ENCODE results near the gene IFNB1. TPM values are rescaled to one million over a fixed set of nuclear protein-coding genes. Genes with fewer than 3 reads are reported as not detected.

The IFNB1 gene
- total RNA-seq, 1 experiment from 2014 or later = not detected

DNA sequence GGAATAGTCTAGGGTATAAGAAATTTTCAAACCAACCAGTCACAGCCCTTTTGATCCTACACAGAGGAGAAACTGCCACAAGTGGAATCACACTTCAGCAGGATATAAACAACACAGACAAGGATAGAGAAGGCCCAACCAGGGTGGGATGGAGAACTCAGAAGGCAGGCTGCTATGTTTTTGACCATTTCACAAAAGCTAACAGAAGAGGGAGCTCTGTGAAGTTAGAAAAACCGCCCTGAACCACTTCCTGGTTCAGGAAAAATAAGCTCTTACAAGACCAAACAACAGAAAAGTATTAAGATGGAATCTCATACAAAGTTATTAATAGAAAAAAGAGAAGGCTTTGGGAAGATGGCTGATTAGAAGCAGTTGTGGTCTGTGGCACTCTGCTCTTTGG is 960 bp upstream of the IFNB1 start:
- Histone ChIP-seq H2BK120ac (ENCODE audit: low read depth, low read length, poor library complexity, severe bottlenecking) (no peak overlapping the region), H2BK15ac (ENCODE audit: low read depth, low read length) (no peak overlapping the region), H3K9me3 (ENCODE audit: control insufficient read depth, low read depth, low read length) (no peaks in the 10 kb centered on the region), H3K14ac (ENCODE audit: insufficient read depth, low read length) (no peak overlapping the region), H3K56ac (ENCODE audit: insufficient read length, low read depth, low read length) (no peak overlapping the region), H2AK5ac (ENCODE audit: insufficient read length, low read length) (no peak overlapping the region), H3K9ac (ENCODE audit: extremely low read depth, insufficient read length, low read length) (no peak overlapping the region), H3K23ac (ENCODE audit: insufficient read length, low read depth, low read length) (no peak overlapping the region), H3K4ac (ENCODE audit: low read depth, low read length) (no peak overlapping the region), H3K79me2 (ENCODE audit: insufficient read depth, low read length) (no peaks in the 10 kb centered on the region), H4K91ac (ENCODE audit: insufficient read length, low read depth, low read length) (no peak overlapping the region), H3K23me2 (ENCODE audit: insufficient read length, low read depth, low read length, poor library complexity, severe bottlenecking) (no peaks in the 10 kb centered on the region), H2BK12ac (ENCODE audit: insufficient read length, low read depth, low read length) (no peak overlapping the region), H3K4me2 (ENCODE audit: insufficient read depth, insufficient read length, low read length) (no peak overlapping the region), H4K5ac (ENCODE audit: insufficient read length, low read depth, low read length) (no peak overlapping the region), H3K4me1 (ENCODE audit: insufficient read depth, low read length) (no peaks in the 10 kb centered on the region), H3K18ac (ENCODE audit: insufficient read length, low read depth, low read length) (no peak overlapping the region), H3K27ac (ENCODE audit: insufficient read length, low read depth, low read length) (no peak overlapping the region), H4K20me1 (ENCODE audit: control insufficient read depth, insufficient read depth, insufficient read length) (no peaks in the 10 kb centered on the region), H2AFZ (ENCODE audit: low read length) (no peak overlapping the region), H3T11ph (ENCODE audit: low read length) (no peak overlapping the region), H3K79me1 (ENCODE audit: insufficient read depth, low read depth, low read length, poor library complexity, severe bottlenecking) (no peaks in the 10 kb centered on the region), H3K27me3 (ENCODE audit: insufficient read depth, low read length) (no peaks in the 10 kb centered on the region), H4K8ac (replicated peaks; ENCODE audit: insufficient read length, low read depth, low read length) (no peak overlapping the region), H2BK5ac (ENCODE audit: insufficient read length, low read length) (no peak overlapping the region), H2BK20ac (ENCODE audit: low read depth, low read length, poor library complexity, severe bottlenecking) (no peak overlapping the region)
- no peak overlapping the region for H3K4me3 Mint-ChIP-seq
- peaks cover 0 to 6% (median 0%) of the 10 kb centered on the region in 3 experiments; a peak in 3 of 7 replicates for H3K36me3 Mint-ChIP-seq (ENCODE audit: insufficient read depth in 1 of 3, low read depth in 3 of 3)
- H3K27me3 Mint-ChIP-seq (ENCODE audit: low read depth) = no peaks in the 10 kb centered on the region
- no CpG with 5 or more reads among the region's 1 CpG for WGBS (ENCODE audit: extremely low coverage, insufficient read length, low lambda C conversion rate)
- peaks cover 0 to 6% of the 10 kb centered on the region in 2 experiments; a peak in 2 of 5 replicates for H3K9me3 Mint-ChIP-seq
- no peak overlapping the region for H3K27ac Mint-ChIP-seq
- TF ChIP-seq, protein P1, sequence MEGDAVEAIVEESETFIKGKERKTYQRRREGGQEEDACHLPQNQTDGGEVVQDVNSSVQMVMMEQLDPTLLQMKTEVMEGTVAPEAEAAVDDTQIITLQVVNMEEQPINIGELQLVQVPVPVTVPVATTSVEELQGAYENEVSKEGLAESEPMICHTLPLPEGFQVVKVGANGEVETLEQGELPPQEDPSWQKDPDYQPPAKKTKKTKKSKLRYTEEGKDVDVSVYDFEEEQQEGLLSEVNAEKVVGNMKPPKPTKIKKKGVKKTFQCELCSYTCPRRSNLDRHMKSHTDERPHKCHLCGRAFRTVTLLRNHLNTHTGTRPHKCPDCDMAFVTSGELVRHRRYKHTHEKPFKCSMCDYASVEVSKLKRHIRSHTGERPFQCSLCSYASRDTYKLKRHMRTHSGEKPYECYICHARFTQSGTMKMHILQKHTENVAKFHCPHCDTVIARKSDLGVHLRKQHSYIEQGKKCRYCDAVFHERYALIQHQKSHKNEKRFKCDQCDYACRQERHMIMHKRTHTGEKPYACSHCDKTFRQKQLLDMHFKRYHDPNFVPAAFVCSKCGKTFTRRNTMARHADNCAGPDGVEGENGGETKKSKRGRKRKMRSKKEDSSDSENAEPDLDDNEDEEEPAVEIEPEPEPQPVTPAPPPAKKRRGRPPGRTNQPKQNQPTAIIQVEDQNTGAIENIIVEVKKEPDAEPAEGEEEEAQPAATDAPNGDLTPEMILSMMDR (conservative IDR thresholded peaks at IDR 0.05) = peak; percentile 43; the same call in 2 of the 3 replicates
- no peak for DNase-seq
- peaks cover 9 to 12% of the 10 kb centered on the region in 2 experiments for H3K4me1 Mint-ChIP-seq

Measured in H9 (cell line).